K562 (cell line): ENCODE results near the gene PASD1. TPM values are rescaled to one million over a fixed set of nuclear protein-coding genes. Genes with fewer than 3 reads are reported as not detected.

Source experiments
- CHD2 ChIP-seq: IDR thresholded peaks from 2 replicates; pipeline ENCODE4 v1.6.1; 2011; ENCODE audit warnings: low read depth, low read length
- DIDO1 ChIP-seq: fragments of 450-650 bp; IDR thresholded peaks from 2 replicates; pipeline ENCODE4 v1.6.1; 2016; ENCODE audit warnings: low read depth, missing biosample characterization, missing genetic modification characterization
- FOXM1 ChIP-seq, 2 experiments: fragments of 450-650 bp in 1 of 2; sonication (generic) in 1 of 2; formaldehyde crosslinking in 1 of 2; IDR thresholded peaks; 2 replicates each; pipeline versions ENCODE4 v1.6.1 to v1.9.0; 2017 to 2022; ENCODE audit warnings: low read depth in 2 of 2, mild to moderate bottlenecking in 2 of 2, missing genetic modification reagents in 1 of 2, moderate library complexity in 1 of 2
- GATAD2B ChIP-seq: fragments of 450-650 bp; IDR thresholded peaks from 2 replicates; pipeline ENCODE4 v1.6.1; 2017; ENCODE audit warnings: mild to moderate bottlenecking, borderline replicate concordance
- IRF2 ChIP-seq: sonication (generic); formaldehyde crosslinking; IDR thresholded peaks from 2 replicates; pipeline ENCODE4 v1.8.1; 2022; ENCODE audit warnings: mild to moderate bottlenecking, missing genetic modification reagents
- JUNB ChIP-seq: fragments of 450-650 bp; formaldehyde crosslinking; conservative IDR thresholded peaks from 2 replicates; pipeline ENCODE4 v1.4.0; 2020; ENCODE audit warnings: mild to moderate bottlenecking
- KAT2B ChIP-seq: IDR thresholded peaks from one replicate; pipeline ENCODE4 v1.6.1; 2012; ENCODE audit warnings: low read depth, mild to moderate bottlenecking, control low read depth, inconsistent platforms, low read length, moderate library complexity
- KHSRP ChIP-seq: fragments of 450-650 bp; IDR thresholded peaks from 2 replicates; pipeline ENCODE4 v1.6.1; 2017
- LCOR ChIP-seq: sonication (generic); formaldehyde crosslinking; IDR thresholded peaks from 2 replicates; pipeline ENCODE4 v1.8.0; 2022; ENCODE audit warnings: mild to moderate bottlenecking, missing genetic modification reagents
- NFRKB ChIP-seq: fragments of 450-650 bp; IDR thresholded peaks from 2 replicates; pipeline ENCODE4 v1.6.1; 2016; ENCODE audit warnings: low read depth
- RBM17 ChIP-seq: fragments of 200-400 bp; formaldehyde crosslinking; IDR thresholded peaks from 2 replicates; pipeline ENCODE4 v1.6.1; 2017; ENCODE audit warnings: low read depth, mild to moderate bottlenecking, low read length, borderline replicate concordance
- RBM39 ChIP-seq: fragments of 200-400 bp; formaldehyde crosslinking; optimal IDR thresholded peaks from 2 replicates; pipeline ENCODE3; 2018; ENCODE audit warnings: low read depth, low read length
- SMARCB1 ChIP-seq: IDR thresholded peaks from 2 replicates; pipeline ENCODE4 v1.6.1; 2011; ENCODE audit warnings: improper control_type of control experiment, low read depth; ENCODE audit not compliant: insufficient read length
- SNIP1 ChIP-seq: fragments of 450-650 bp; IDR thresholded peaks from 2 replicates; pipeline ENCODE4 v1.7.1; 2017; ENCODE audit warnings: low read depth, mild to moderate bottlenecking
- STAG1 ChIP-seq: sonication (generic); formaldehyde crosslinking; IDR thresholded peaks from 2 replicates; pipeline ENCODE4 v1.5.0; 2020; ENCODE audit warnings: missing genetic modification reagents, borderline replicate concordance
- TRIM24 ChIP-seq, 2 experiments: fragments of 450-650 bp; IDR thresholded peaks; 2 replicates each; pipeline ENCODE4 v1.6.1; 2016
- TRIM28 ChIP-seq: fragments of 450-650 bp; IDR thresholded peaks from 2 replicates; pipeline ENCODE4 v1.6.1; 2017
- ZBTB7A ChIP-seq: IDR thresholded peaks from 2 replicates; pipeline ENCODE4 v1.6.1; 2011; ENCODE audit warnings: low read depth, mild to moderate bottlenecking, low read length, moderate library complexity, borderline replicate concordance; ENCODE audit not compliant: control insufficient read depth
- ZFPM2 ChIP-seq: fragments of 250-450 bp; sonication (Bioruptor Pico); IDR thresholded peaks from 2 replicates; pipeline ENCODE4 v1.5.1; 2022; ENCODE audit warnings: mild to moderate bottlenecking
- ZNF785 ChIP-seq: fragments of 250-450 bp; sonication (Bioruptor Pico); IDR thresholded peaks from 2 replicates; pipeline ENCODE4 v1.4.0; 2020; ENCODE audit warnings: mild to moderate bottlenecking
- polyA plus RNA-seq, 8 experiments: library from polyadenylated mRNA; depleted of rRNA in 4 of 8; stranded (reverse) in 5 of 8; unstranded in 3 of 8; fragments of >200 nt; fragmentation: Nextera tagmentation in 2 of 8; fragmentation: Illumina TruSeq in 1 of 8; extraction: Ambion mirVana in 2 of 8; extraction: Trizol in 1 of 8; gene quantifications; 2 replicates each; pipeline versions ENCODE4 v1.2.1 to v1.2.3, GENCODE V29; 2011 to 2014; ENCODE audit warnings: inconsistent platforms in 1 of 8, missing spikeins in 1 of 8
- total RNA-seq, 7 experiments: library from RNA; depleted of rRNA in 6 of 7; stranded (reverse); fragments of >200 nt in 6 of 7; fragmentation: Illumina TruSeq in 2 of 7; extraction: Trizol in 2 of 7; gene quantifications; 2 replicates each; pipeline versions ENCODE4 v1.2.1 to v1.2.3, GENCODE V29; 2011 to 2021; ENCODE audit warnings: low replicate concordance in 1 of 7
- TF ChIP-seq, protein P1 (sequence below), 2 experiments: IDR thresholded peaks in 1 of 2; conservative IDR thresholded peaks in 1 of 2; 2 replicates each; pipeline ENCODE4 v1.6.1; 2016; ENCODE audit warnings: low read depth in 2 of 2, mild to moderate bottlenecking in 1 of 2, missing compliant biosample characterization in 1 of 2, missing genetic modification characterization in 1 of 2, moderate library complexity in 1 of 2
- TF ChIP-seq, protein P2 (sequence below): sonication (generic); formaldehyde crosslinking; IDR thresholded peaks from 2 replicates; pipeline ENCODE4 v1.8.0; 2022; ENCODE audit warnings: missing genetic modification reagents, mild to moderate bottlenecking, borderline replicate concordance
- TF ChIP-seq, protein P3 (sequence below): fragments of 450-650 bp; IDR thresholded peaks from 2 replicates; pipeline ENCODE4 v1.6.1; 2016
- TF ChIP-seq, protein P4 (sequence below): fragments of 250-450 bp; sonication (Bioruptor Pico); IDR thresholded peaks from 2 replicates; pipeline ENCODE4 v1.8.0; 2021; ENCODE audit warnings: borderline replicate concordance, mild to moderate bottlenecking, moderate library complexity; ENCODE audit not compliant: poor library complexity, severe bottlenecking

PASD1 gene
- total and polyA plus RNA-seq, 9 of the 15 experiments (the other 6 are each of a cell fraction or from before 2014, with no cell fraction given) = 1.7 to 12.8 (median 9.6) TPM

DNA sequence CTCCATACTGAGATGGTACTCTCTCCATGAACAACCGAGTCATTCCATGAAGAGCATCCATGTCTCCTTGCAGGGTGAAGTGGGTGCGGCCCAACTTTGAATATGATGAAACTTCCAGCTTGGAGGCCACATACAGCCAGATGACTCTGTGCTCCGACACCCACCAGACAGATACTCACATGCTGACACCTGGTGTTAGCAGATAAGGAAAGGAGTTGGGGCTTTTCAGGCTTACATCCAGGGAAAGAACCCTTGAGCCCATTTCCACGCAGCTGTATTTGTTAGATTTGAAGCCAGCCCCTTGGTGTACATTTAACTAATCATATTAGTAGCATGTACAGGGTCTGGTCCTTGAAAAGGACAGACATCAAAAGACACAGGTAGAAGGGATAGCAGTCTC lies 69.7 kb downstream of the PASD1 start (continued):
- TF ChIP-seq, protein P1, sequence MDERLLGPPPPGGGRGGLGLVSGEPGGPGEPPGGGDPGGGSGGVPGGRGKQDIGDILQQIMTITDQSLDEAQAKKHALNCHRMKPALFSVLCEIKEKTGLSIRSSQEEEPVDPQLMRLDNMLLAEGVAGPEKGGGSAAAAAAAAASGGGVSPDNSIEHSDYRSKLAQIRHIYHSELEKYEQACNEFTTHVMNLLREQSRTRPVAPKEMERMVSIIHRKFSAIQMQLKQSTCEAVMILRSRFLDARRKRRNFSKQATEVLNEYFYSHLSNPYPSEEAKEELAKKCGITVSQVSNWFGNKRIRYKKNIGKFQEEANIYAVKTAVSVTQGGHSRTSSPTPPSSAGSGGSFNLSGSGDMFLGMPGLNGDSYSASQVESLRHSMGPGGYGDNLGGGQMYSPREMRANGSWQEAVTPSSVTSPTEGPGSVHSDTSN (CRISPR knock-in tag; IDR thresholded peaks at IDR 0.05; ENCODE audit: low read depth) = no peak
- TF ChIP-seq, protein P1 (tag; conservative IDR thresholded peaks at IDR 0.05; ENCODE audit: low read depth) = no peak
- TF ChIP-seq KAT2B (no peak), DIDO1 (tag) (no peak), SMARCB1 (no peak), KHSRP (no peak), ZFPM2 (no peak), IRF2 (no peak), TRIM24 (IDR thresholded peaks at IDR 0.05) (peak; percentile 96), ZBTB7A (no peak), RBM39 (no peak), RBM17 (no peak), ZNF785 (CRISPR knock-in tag) (no peak), FOXM1 (IDR thresholded peaks at IDR 0.05; ENCODE audit: low read depth) (peak; percentile 80), FOXM1 (CRISPR knock-in tag; IDR thresholded peaks at IDR 0.05; ENCODE audit: low read depth) (no peak), JUNB (CRISPR knock-in tag) (no peak), CHD2 (no peak), SNIP1 (no peak), NFRKB (no peak), STAG1 (CRISPR knock-in tag) (no peak), LCOR (CRISPR knock-in tag) (no peak), GATAD2B (peak; percentile 50; the same call in 1 of the 2 replicates), TRIM28 (no peak)
- TF ChIP-seq, protein P2, sequence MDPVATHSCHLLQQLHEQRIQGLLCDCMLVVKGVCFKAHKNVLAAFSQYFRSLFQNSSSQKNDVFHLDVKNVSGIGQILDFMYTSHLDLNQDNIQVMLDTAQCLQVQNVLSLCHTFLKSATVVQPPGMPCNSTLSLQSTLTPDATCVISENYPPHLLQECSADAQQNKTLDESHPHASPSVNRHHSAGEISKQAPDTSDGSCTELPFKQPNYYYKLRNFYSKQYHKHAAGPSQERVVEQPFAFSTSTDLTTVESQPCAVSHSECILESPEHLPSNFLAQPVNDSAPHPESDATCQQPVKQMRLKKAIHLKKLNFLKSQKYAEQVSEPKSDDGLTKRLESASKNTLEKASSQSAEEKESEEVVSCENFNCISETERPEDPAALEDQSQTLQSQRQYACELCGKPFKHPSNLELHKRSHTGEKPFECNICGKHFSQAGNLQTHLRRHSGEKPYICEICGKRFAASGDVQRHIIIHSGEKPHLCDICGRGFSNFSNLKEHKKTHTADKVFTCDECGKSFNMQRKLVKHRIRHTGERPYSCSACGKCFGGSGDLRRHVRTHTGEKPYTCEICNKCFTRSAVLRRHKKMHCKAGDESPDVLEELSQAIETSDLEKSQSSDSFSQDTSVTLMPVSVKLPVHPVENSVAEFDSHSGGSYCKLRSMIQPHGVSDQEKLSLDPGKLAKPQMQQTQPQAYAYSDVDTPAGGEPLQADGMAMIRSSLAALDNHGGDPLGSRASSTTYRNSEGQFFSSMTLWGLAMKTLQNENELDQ (CRISPR knock-in tag) = no peak
- TF ChIP-seq, protein P3, sequence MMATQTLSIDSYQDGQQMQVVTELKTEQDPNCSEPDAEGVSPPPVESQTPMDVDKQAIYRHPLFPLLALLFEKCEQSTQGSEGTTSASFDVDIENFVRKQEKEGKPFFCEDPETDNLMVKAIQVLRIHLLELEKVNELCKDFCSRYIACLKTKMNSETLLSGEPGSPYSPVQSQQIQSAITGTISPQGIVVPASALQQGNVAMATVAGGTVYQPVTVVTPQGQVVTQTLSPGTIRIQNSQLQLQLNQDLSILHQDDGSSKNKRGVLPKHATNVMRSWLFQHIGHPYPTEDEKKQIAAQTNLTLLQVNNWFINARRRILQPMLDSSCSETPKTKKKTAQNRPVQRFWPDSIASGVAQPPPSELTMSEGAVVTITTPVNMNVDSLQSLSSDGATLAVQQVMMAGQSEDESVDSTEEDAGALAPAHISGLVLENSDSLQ = no peak; the same call in 1 of the 2 replicates
- TF ChIP-seq, protein P4, sequence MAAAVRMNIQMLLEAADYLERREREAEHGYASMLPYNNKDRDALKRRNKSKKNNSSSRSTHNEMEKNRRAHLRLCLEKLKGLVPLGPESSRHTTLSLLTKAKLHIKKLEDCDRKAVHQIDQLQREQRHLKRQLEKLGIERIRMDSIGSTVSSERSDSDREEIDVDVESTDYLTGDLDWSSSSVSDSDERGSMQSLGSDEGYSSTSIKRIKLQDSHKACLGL = no peak
